Panc1 (cell line): ENCODE data around the gene TLCD3A. TPM values are rescaled to one million over a fixed set of nuclear protein-coding genes. Genes with fewer than 3 reads are reported as not detected.

Experiments used
- ATAC-seq: fragments of 200-7000 bp; cut with Tn5 transposase; 2 replicates; pipeline ENCODE4 v1.9.1; 2020; ENCODE audit warnings: mild to moderate bottlenecking, moderate library complexity
- BruUV-seq: library from RNA; stranded (reverse); fragments of 400-500 nt; replicated peaks from 2 replicates; lab custom pipeline; 2021; lab: Mats Ljungman, UMichigan
- CTCF ChIA-PET: fragments of 300-600 bp; sonication (Branson Sonifier 250); formaldehyde crosslinking; loops from one replicate; lab custom pipeline; 2022; ENCODE audit warnings: antibody characterized with exemption; lab: Charles Lee
- POLR2A ChIA-PET: fragments of 300-600 bp; sonication (Branson Sonifier 250); formaldehyde crosslinking; loops from one replicate; lab custom pipeline; 2022; ENCODE audit warnings: antibody characterized with exemption; lab: Charles Lee
- DNase-seq: peaks from one replicate; pipeline ENCODE4 v3.0.0-alpha.2; 2010; ENCODE audit warnings: low read depth, low spot score
- H3K27ac ChIP-seq: 2 replicates; pipeline ENCODE4 v1.5.1; 2011; ENCODE audit warnings: mild to moderate bottlenecking, low read length, inconsistent platforms
- H3K27me3 ChIP-seq: fragments of 200-500 bp; sonication (Bioruptor generic); 2 replicates; pipeline ENCODE4 v1.6.0; 2014; ENCODE audit warnings: low read length, inconsistent platforms; ENCODE audit not compliant: control insufficient read depth, insufficient read depth
- H3K36me3 ChIP-seq: fragments of 200-500 bp; sonication (Bioruptor generic); 2 replicates; pipeline ENCODE4 v1.5.1; 2014; ENCODE audit warnings: inconsistent platforms, mild to moderate bottlenecking, low read length, moderate library complexity; ENCODE audit not compliant: control insufficient read depth, insufficient read depth
- H3K4me1 ChIP-seq: 2 replicates; pipeline ENCODE4 v1.5.1; 2011; ENCODE audit warnings: inconsistent platforms, mild to moderate bottlenecking, low read length, moderate library complexity; ENCODE audit not compliant: control insufficient read depth, insufficient read depth
- H3K4me3 ChIP-seq, 2 experiments: 2 replicates each; pipeline ENCODE4 v1.5.1; 2011 to 2012; ENCODE audit warnings: low read depth in 2 of 2, low read length in 2 of 2, mild to moderate bottlenecking in 2 of 2, inconsistent platforms in 1 of 2, moderate library complexity in 1 of 2
- H3K9me3 ChIP-seq: fragments of 200-500 bp; sonication (Bioruptor generic); 2 replicates; pipeline ENCODE4 v1.5.1; 2014; ENCODE audit warnings: low read depth, mild to moderate bottlenecking, inconsistent platforms, low read length, moderate library complexity; ENCODE audit not compliant: control insufficient read depth, insufficient read depth
- CTCF ChIP-seq: fragments of 450-650 bp; IDR thresholded peaks from 2 replicates; pipeline ENCODE4 v1.5.1; 2017; ENCODE audit warnings: mild to moderate bottlenecking
- POLR2AphosphoS5 ChIP-seq: IDR thresholded peaks from 2 replicates; pipeline ENCODE4 v1.6.1; 2012; ENCODE audit warnings: mild to moderate bottlenecking, low read depth, low read length, moderate library complexity
- REST ChIP-seq, 2 experiments: IDR thresholded peaks; 2 replicates each; pipeline ENCODE4 v1.6.1; 2011 to 2012; ENCODE audit warnings: low read depth in 2 of 2, control low read depth in 1 of 2, low read length in 1 of 2, mild to moderate bottlenecking in 1 of 2, moderate library complexity in 1 of 2; ENCODE audit not compliant: insufficient read depth in 1 of 2
- SIN3A ChIP-seq: IDR thresholded peaks from 2 replicates; pipeline ENCODE4 v1.6.1; 2012; ENCODE audit warnings: low read depth, mild to moderate bottlenecking, low read length, moderate library complexity, borderline replicate concordance; ENCODE audit not compliant: insufficient read depth
- TCF7L2 ChIP-seq: IDR thresholded peaks from 2 replicates; pipeline ENCODE4 v1.6.1; 2011; ENCODE audit warnings: mild to moderate bottlenecking, low read depth, low read length, inconsistent platforms
- in situ Hi-C: cut with HindIII; loops from 2 replicates; pipeline ENCODE4 v1.10.0; 2016; ENCODE audit warnings: low sequenced_read_pairs, low pct_unique_long_range_greater_than_20kb
- intact Hi-C: fragments of 100-400 bp; cut with micrococcal nuclease; formaldehyde crosslinking; loops from one replicate; pipeline ENCODE4 v1.10.0; 2022; ENCODE audit not compliant: unreplicated experiment
- total RNA-seq: library from RNA; stranded (reverse); gene quantifications from one replicate; pipeline ENCODE4 v1.2.1, GENCODE V29; 2021; ENCODE audit not compliant: unreplicated experiment

Gene TLCD3A
- total RNA-seq, 1 experiment from 2014 or later = 30.4 TPM

- intact Hi-C loops = no loop called here
Observed at GRCh38 chr17:688100-688989, 44.1 kb upstream of the TLCD3A start.

More at GRCh38 chr17:688100-688989, 44.1 kb upstream of the TLCD3A start:
- BruUV-seq = no TSS peak
- Histone ChIP-seq H3K4me3 (no peak overlapping the region), H3K9me3 (no peaks in the 10 kb centered on the region), H3K36me3 (no peaks in the 10 kb centered on the region; the same call in 1 of the 2 replicates), H3K27ac (no peak overlapping the region), H3K4me1 (no peaks in the 10 kb centered on the region), H3K27me3 (no peaks in the 10 kb centered on the region)
- ChIA-PET POLR2A (no interaction called here), CTCF (interaction anchor here (0.5 to 0.7 kb wide), 3 partner anchors 35 to 642 kb away, joined by 3 to 7 read pairs (median 5); no protein-coding TSS in a partner anchor)
- DNase-seq (no peak), ATAC-seq (no peak)
- in situ Hi-C loops = no loop called here
- TF ChIP-seq REST (IDR thresholded peaks at IDR 0.05; ENCODE audit: insufficient read depth in 1 of 2, low read depth in 2 of 2, low read length in 1 of 2) (no peak), POLR2AphosphoS5 (no peak), CTCF (no peak; the same call in 1 of the 2 replicates), TCF7L2 (no peak), SIN3A (no peak)
